ENCODE data around the gene F8.

The F8 gene

DNA sequence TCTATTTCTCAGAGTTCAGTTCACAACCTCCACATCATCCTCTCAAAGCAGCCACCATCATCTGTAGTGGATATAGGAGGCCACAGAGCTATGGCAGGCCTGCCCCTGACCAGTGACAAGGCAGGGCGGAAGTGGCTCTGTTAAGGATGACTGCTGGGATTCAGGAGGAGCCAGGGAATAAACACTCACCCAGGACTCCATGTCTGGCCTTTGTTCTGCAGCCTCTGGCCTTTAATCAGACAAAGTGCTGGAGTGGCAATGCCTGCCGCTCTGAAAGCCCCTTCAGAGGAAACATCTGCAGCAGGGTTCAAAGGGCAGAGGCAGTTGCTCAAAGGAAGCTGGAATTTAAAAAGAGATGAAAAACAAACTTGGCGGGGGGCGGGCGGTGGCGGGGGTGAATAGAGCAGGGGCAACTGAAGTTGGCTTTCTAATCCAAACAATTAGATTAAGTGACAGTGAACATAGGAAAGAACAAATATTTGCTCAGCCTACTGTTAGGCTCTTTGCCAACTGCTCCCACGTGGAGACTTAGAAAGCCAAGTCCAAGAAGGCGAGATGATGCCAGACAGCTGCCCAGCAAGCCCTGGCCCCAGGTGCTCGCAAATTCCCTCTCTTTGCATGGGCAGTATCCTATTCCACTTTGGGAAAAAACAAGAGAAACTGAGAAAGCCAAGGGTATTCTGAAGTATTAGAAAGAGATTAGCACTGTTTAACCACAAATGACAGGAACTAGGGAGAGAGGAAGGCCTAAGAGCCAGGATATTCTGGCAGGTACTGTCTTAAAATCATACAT lies 222.8 kb downstream of the F8 start:
- TF ChIP-seq, protein P1, sequence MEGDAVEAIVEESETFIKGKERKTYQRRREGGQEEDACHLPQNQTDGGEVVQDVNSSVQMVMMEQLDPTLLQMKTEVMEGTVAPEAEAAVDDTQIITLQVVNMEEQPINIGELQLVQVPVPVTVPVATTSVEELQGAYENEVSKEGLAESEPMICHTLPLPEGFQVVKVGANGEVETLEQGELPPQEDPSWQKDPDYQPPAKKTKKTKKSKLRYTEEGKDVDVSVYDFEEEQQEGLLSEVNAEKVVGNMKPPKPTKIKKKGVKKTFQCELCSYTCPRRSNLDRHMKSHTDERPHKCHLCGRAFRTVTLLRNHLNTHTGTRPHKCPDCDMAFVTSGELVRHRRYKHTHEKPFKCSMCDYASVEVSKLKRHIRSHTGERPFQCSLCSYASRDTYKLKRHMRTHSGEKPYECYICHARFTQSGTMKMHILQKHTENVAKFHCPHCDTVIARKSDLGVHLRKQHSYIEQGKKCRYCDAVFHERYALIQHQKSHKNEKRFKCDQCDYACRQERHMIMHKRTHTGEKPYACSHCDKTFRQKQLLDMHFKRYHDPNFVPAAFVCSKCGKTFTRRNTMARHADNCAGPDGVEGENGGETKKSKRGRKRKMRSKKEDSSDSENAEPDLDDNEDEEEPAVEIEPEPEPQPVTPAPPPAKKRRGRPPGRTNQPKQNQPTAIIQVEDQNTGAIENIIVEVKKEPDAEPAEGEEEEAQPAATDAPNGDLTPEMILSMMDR (IDR thresholded peaks at IDR 0.05; ENCODE audit: low read depth, low read length), result no peak
- H3K27me3 ChIP-seq, result no peaks in the 10 kb centered on the region
- no peaks in the 10 kb centered on the region for H3K36me3 ChIP-seq
- H3K9me3 ChIP-seq, result no peaks in the 10 kb centered on the region
- H3K4me1 ChIP-seq, result peaks cover 13% of the 10 kb centered on the region
- peak; percentile 57 for DNase-seq
- H3K4me3 ChIP-seq (ENCODE audit: low read depth, low read length), result no peak overlapping the region

DNA sequence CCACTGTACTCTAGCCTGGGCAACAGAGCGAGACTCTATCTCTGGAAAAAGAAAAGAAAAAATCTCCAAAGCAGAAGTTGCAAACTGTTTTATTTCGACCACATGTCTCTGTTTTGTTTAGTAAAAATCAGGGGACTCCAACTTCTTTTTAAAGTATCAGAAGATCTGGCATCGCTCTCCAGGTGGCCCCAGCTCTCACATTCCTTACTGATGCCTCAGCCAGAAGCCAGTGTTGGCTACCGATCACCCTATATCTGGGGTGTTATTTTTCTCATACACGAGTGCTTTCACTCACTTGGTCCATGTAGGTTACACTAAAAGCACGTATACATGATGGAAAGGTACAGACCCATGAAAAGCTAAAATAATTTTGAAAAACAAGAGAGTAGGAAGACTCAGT lies 225.5 kb downstream of the F8 start:
- H3K4me1 ChIP-seq, result peaks cover 13% of the 10 kb centered on the region
- TF ChIP-seq, protein P1 (IDR thresholded peaks at IDR 0.05; ENCODE audit: low read depth, low read length), result no peak
- H3K9me3 ChIP-seq, result no peaks in the 10 kb centered on the region
- H3K36me3 ChIP-seq, result no peaks in the 10 kb centered on the region
- no peak overlapping the region for H3K4me3 ChIP-seq (ENCODE audit: low read depth, low read length)
- H3K27me3 ChIP-seq, result no peaks in the 10 kb centered on the region
- DNase-seq, result no peak

DNA sequence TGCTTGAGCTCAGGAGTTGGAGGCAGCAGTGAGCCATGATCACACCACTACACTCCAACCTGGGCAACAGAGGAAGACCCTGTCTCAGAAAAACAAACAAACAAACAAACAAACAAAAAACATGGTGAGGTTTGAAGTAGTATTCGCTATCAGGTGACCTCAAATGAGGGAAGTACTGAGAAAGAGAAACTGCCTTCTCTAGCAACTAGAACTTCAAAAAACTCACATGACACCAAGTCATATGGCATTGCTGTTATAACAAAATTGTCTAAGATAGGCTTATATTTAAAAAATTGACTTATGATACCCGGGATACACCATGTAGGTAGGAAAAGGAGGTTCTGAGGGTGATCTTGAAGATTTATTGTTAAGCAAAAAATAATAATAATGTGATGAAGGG lies 227.5 kb downstream of the F8 start:
- Histone ChIP-seq H3K36me3 (no peaks in the 10 kb centered on the region), H3K9me3 (no peaks in the 10 kb centered on the region), H3K27me3 (no peaks in the 10 kb centered on the region), H3K4me1 (peaks cover 7% of the 10 kb centered on the region; the same call in 1 of the 2 replicates), H3K4me3 (ENCODE audit: low read depth, low read length) (no peak overlapping the region)
- DNase-seq, result no peak
- TF ChIP-seq, protein P1 (IDR thresholded peaks at IDR 0.05; ENCODE audit: low read depth, low read length), result no peak

DNA sequence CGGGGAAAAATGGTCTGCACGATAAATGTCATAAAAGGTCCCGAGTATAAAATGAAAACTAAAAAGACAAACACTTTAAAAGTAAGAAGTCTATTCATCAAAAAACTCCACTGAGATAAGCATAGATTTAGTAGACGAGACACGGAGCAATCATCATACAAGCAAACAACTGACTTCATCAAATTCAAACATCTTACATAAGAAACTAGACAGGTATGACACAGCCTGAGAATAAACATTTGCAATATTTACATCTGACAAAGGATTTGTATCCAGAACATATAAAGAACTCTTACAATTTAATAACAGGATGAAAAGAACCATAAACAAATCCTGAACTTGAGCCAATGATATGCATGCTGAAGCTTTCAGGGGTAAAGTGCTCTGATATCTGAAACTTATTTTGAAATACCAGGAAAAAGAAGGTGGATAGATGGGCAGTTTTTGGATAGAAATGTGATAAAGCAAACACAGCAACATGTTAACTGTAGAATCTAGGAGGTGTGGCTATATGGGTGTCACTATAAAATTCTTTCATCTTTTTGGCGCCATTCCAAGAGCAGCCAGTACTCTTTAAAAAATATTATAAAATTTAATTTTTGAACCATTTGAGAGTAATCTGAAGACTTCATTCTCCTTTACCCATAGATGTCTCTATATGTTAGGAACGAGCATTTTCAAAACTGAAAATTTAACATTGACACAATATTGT lies 229.3 kb downstream of the F8 start:
- H3K9me3 ChIP-seq, result no peaks in the 10 kb centered on the region
- H3K4me3 ChIP-seq (ENCODE audit: low read depth, low read length), result no peak overlapping the region
- no peaks in the 10 kb centered on the region for H3K27me3 ChIP-seq
- no peaks in the 10 kb centered on the region for H3K36me3 ChIP-seq
- H3K4me1 ChIP-seq, result no peaks in the 10 kb centered on the region
- no peak for DNase-seq
- TF ChIP-seq, protein P1 (IDR thresholded peaks at IDR 0.05; ENCODE audit: low read depth, low read length), result no peak

DNA sequence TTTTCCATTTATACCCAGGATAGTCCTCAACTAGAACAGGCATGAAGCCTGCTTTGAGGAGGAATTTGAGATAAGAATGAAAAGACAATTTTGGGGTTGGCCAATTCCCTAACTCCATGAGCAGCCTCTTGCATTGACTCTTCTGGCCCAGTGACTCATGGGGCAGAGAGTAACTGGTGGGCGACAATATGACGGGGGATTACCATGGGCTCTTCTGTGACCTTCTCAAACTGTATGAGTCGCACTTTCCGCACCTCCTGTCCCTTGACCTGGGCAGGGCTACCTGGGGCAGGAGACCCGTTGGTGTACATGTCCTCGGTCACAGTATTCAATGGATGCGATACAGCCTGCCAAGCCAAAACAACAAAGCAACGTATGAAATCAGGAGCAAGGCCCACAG lies 230.6 kb downstream of the F8 start:
- Histone ChIP-seq H3K36me3 (no peaks in the 10 kb centered on the region), H3K9me3 (no peaks in the 10 kb centered on the region), H3K4me3 (ENCODE audit: low read depth, low read length) (no peak overlapping the region), H3K27me3 (no peaks in the 10 kb centered on the region), H3K4me1 (no peaks in the 10 kb centered on the region)
- no peak for DNase-seq
- TF ChIP-seq, protein P1 (IDR thresholded peaks at IDR 0.05; ENCODE audit: low read depth, low read length), result no peak

DNA sequence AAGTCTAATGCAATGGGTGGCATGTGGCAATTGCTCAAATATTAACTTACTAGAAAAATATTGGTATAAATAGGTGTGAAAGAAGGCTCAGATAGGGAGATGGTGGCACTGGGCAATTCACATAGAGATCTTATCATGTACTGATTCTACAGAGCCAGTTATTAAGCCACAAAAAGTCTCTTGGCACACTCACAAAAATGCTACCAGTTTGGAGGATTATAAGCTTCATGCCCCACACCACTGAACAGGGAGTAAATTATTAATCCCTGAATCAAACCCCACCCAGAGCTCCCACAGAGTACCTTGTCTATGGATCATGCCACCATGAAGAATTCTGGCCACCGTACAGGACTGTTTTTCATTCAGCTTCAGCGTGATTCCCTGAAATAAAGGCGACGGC lies 231.1 kb downstream of the F8 start:
- no peaks in the 10 kb centered on the region for H3K9me3 ChIP-seq
- DNase-seq, result no peak
- no peaks in the 10 kb centered on the region for H3K27me3 ChIP-seq
- TF ChIP-seq, protein P1 (IDR thresholded peaks at IDR 0.05; ENCODE audit: low read depth, low read length), result no peak
- H3K36me3 ChIP-seq, result no peaks in the 10 kb centered on the region
- H3K4me1 ChIP-seq, result no peaks in the 10 kb centered on the region
- H3K4me3 ChIP-seq (ENCODE audit: low read depth, low read length), result no peak overlapping the region

Data from BE2C (cell line).